Body of pancreas (tissue), 4 donors: Measurements from ENCODE around the gene DPP7. TPM values are rescaled to one million over a fixed set of nuclear protein-coding genes. Genes with fewer than 3 reads are reported as not detected.
"Not testable (repeated sequence)": the region's sequence is repeated elsewhere in the genome, so short reads cannot be mapped to it uniquely, and the experiment has no call there.

Experiments used
- ATAC-seq: fragments of 150-250 bp; one replicate; pipeline ENCODE4 v1.9.1; 2016
- DNase-seq, 4 donors: peaks; one replicate each; pipeline ENCODE4 v3.0.0-alpha.2; 2019
- H3K27ac ChIP-seq, 4 donors: fragments of 200-600 bp; sonication (generic); 1 replicate in 3 of 4; 2 replicates in 1 of 4; pipeline versions ENCODE4 v1.5.1 to v1.6.1; 2016 to 2019; ENCODE audit warnings: mild to moderate bottlenecking in 1 of 4, mixed read lengths in 1 of 4, moderate library complexity in 1 of 4
- H3K27me3 ChIP-seq, 2 donors: fragments of 200-600 bp; sonication (generic); one replicate each; pipeline ENCODE4 v1.6.0; 2016; ENCODE audit warnings: mild to moderate bottlenecking in 1 of 2
- H3K36me3 ChIP-seq, 2 donors: fragments of 200-600 bp; sonication (generic); replicated peaks in 1 of 2; 2 replicates each; pipeline ENCODE4 v1.5.1; 2016; ENCODE audit warnings: low read depth in 2 of 2; ENCODE audit not compliant: insufficient read depth in 1 of 2
- H3K4me1 ChIP-seq: fragments of 200-600 bp; sonication (generic); one replicate; pipeline ENCODE4 v1.6.0; 2016
- H3K4me3 ChIP-seq, 2 donors: fragments of 200-600 bp; sonication (generic); 1 replicate in 1 of 2; 2 replicates in 1 of 2; pipeline ENCODE4 v1.5.1; 2016 to 2019
- H3K9me3 ChIP-seq, 3 donors: fragments of 200-600 bp; sonication (generic); 1 replicate in 2 of 3; 2 replicates in 1 of 3; pipeline ENCODE4 v1.5.1; 2016
- POLR2A ChIP-seq, 3 donors: fragments of 450-650 bp; IDR thresholded peaks; one replicate each; pipeline ENCODE4 v1.6.1; 2016; ENCODE audit warnings: antibody characterized with exemption in 3 of 3, mild to moderate bottlenecking in 2 of 3
- WGBS, 2 donors: methylation state at CpG; one replicate each; pipeline ENCODE4 v1.1.5; 2017; 5-methylcytosine and 5-hydroxymethylcytosine counted together
- intact Hi-C: fragments of 100-400 bp; cut with DNase I; formaldehyde crosslinking; loops from one replicate; pipeline ENCODE4 v1.15.1; 2023
- total RNA-seq, 2 donors: library from RNA; depleted of rRNA; stranded (reverse); fragments of >200 nt; gene quantifications; one replicate each; pipeline ENCODE4 v1.1.0, GENCODE V29; 2016
- TF ChIP-seq, protein P1 (sequence below), 7 experiments: fragments of 450-650 bp in 4 of 7; fragments of 200-600 bp in 3 of 7; sonication (generic) in 3 of 7; IDR thresholded peaks; one replicate each; pipeline ENCODE4 v1.5.1; 2016 to 2019; ENCODE audit warnings: antibody characterized with exemption in 7 of 7

Gene DPP7
- total RNA-seq, 2 donors from 2014 or later: 137 to 171 TPM

DNA sequence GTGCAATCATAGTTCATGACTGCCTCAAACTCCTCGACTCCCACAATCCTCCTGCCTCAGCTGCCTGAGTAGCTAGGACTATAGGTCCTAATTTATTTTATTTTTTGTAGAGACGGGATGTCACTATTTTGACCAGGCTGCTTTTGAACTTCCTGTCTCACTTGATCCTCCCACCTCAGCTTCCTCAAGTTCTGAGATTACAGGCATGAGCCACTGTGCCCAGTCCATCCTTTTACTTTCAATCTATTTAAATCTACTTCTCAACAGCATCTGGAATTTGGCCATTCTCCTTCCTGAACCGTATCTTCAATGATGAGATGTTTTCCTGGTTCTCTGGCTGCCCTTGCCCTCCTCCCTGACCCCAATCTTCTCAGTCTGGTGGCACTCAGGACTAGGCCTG is 12.3 kb upstream of the DPP7 start:
- H3K27ac ChIP-seq: peak overlapping the region; percentile 87 to 94 (median 90)
- WGBS, 2 donors: 8 to 13% methylated on average over 3 of the region's 3 CpGs
- H3K4me3 ChIP-seq: no peak overlapping the region
- H3K36me3 ChIP-seq: no peaks in the 10 kb centered on the region
- no peak for ATAC-seq
- peaks cover 46% of the 10 kb centered on the region for H3K4me1 ChIP-seq
- TF ChIP-seq POLR2A (IDR thresholded peaks at IDR 0.05): no peak
- TF ChIP-seq, protein P1, sequence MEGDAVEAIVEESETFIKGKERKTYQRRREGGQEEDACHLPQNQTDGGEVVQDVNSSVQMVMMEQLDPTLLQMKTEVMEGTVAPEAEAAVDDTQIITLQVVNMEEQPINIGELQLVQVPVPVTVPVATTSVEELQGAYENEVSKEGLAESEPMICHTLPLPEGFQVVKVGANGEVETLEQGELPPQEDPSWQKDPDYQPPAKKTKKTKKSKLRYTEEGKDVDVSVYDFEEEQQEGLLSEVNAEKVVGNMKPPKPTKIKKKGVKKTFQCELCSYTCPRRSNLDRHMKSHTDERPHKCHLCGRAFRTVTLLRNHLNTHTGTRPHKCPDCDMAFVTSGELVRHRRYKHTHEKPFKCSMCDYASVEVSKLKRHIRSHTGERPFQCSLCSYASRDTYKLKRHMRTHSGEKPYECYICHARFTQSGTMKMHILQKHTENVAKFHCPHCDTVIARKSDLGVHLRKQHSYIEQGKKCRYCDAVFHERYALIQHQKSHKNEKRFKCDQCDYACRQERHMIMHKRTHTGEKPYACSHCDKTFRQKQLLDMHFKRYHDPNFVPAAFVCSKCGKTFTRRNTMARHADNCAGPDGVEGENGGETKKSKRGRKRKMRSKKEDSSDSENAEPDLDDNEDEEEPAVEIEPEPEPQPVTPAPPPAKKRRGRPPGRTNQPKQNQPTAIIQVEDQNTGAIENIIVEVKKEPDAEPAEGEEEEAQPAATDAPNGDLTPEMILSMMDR (IDR thresholded peaks at IDR 0.05): no peak
- no peak for DNase-seq
- intact Hi-C loops: no loop called here
- H3K27me3 ChIP-seq: no peaks in the 10 kb centered on the region
- no peaks in the 10 kb centered on the region for H3K9me3 ChIP-seq

DNA sequence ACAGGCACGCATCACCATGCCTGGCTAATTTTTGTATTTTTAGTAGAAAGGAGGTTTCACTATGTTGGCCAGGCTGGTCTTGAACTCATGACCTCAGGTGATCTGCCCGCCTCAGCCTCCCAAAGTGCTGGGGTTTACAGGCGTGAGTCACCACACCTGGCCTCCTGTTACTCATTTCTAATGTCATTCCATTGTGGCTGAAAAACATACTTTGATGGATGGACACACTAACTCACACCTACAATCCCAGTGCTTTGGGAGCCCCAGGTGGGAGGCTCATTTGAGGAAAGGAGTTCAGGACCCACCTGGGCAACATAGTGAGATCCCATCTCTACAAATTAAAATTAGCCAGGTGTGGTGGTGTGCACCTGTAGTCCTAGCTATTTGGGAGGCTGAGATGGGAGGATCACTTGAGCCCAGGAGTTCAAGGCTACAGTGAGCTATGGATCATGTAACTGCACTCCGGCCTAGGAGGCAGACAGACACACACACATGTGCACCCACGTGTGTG is 9.5 kb upstream of the DPP7 start:
- not testable (repeated sequence) for ATAC-seq

DNA sequence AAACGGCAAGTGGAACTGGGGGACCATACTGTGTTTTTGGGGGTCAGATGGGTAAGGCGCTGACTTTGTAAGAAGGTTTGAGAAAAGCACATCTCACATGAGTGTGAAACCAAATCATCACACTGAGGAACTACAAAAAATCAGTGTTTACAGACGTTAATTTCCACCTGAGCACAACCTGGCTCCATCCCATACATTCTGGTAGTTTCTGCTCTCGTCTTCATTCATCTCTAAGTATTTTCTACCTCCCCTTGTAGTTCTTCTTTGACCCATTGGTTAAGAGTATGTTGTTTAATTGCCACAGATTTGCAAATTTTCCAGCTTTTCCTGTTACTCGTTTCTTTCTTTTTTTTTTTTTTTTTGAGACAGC is 8.9 kb upstream of the DPP7 start:
- ATAC-seq (no peak), DNase-seq (no peak)
- Histone ChIP-seq H3K9me3 (no peaks in the 10 kb centered on the region), H3K27me3 (no peaks in the 10 kb centered on the region), H3K36me3 (no peaks in the 10 kb centered on the region), H3K27ac (no peak overlapping the region), H3K4me1 (peaks cover 35% of the 10 kb centered on the region), H3K4me3 (no peak overlapping the region)
- WGBS, 2 donors: 66 to 68% methylated on average over 5 of the region's 5 CpGs
- TF ChIP-seq POLR2A (IDR thresholded peaks at IDR 0.05): no peak
- TF ChIP-seq, protein P1 (IDR thresholded peaks at IDR 0.05): no peak
- intact Hi-C loops: no loop called here

More for the DNA sequence above, 9.5 kb upstream of the DPP7 start:
- peak overlapping the region in 2 of 4 donors; percentile 26 to 27 for H3K27ac ChIP-seq
- H3K36me3 ChIP-seq, DNase-seq, intact Hi-C loops, H3K27me3 ChIP-seq, H3K4me3 ChIP-seq, H3K9me3 ChIP-seq: not testable (repeated sequence)
- 84 to 85% methylated on average over 3 to 5 of the region's 5 CpGs for WGBS, 2 donors
- peaks cover 39% of the 10 kb centered on the region for H3K4me1 ChIP-seq

DNA sequence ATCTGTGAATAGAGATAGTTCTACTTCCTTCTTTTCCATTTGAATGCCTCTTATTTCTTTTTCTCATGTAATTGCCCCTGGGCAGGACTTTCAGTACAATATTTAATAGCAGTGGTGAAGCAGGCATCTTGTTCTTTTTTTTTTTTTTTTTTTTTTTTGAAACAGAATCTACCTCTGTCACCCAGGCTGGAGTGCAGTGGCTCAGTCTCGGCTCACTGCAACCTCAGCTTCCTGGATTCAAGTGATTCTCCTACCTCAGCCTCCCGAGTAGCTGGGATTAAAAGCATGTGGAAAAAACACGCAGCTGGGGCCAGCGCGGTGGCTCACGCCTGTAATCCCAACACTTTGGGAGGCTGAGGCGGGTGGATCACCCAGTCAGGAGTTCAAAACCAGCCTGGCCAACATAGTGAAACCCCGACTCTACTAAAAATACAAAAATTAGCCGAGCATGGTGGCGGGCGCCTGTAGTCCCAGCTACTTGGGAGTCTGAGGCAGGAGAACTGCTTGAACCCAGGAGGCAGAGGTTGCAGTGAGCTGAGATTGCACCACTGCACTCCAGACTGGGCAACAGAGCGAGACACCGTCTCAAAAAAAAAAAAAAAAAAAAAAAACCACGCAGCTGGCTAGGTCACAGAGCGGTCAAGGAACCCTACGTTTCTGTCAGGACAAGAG is 8.4 kb upstream of the DPP7 start:
- WGBS, 2 donors: 88% methylated on average over 16 of the region's 16 CpGs
- H3K9me3 ChIP-seq, H3K36me3 ChIP-seq, DNase-seq, ATAC-seq, H3K27ac ChIP-seq, H3K4me3 ChIP-seq, intact Hi-C loops, H3K27me3 ChIP-seq: not testable (repeated sequence)
- H3K4me1 ChIP-seq: peaks cover 29% of the 10 kb centered on the region

DNA sequence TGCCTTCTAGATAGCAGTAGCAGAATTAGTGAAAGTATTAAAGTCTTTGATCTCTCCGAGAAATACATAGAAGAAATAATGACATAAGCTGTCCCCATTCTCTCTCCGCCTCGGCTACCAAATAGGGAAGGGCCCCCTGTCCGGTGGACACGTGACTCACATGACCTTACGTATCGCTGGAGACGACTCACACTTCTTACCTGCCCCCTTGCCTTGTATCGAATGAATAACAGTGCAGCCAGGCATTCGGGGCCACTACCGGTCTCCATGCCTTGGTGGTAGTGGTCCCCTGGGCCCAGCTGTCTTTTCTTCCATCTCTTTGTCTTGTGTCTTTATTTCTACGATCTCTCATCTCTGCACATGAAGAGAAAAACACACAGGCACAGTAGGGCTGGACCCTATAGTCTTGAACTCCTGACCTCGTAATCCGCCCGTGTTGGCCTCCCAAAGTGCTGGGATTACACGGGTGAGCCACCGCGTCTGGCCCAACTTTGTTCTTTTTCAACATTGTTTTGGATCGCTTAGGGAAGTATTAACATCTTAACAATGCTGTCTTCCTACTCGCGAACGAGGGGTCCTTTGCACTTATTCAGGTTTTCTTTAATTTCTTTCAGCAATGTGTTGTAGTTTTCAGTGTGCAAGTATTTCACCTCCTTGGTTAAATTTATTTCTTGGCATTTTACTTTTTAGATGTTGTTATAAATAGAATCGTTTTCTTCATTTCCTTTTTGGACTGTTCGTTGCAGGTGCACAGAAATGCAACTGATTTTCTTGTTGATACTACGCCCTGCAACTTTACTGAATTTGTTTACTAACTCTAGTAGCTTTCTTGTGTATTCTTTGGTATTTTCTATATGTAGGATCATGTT is 7.6 kb upstream of the DPP7 start:
- H3K36me3 ChIP-seq, ATAC-seq, intact Hi-C loops, H3K4me3 ChIP-seq, H3K9me3 ChIP-seq, H3K27ac ChIP-seq, DNase-seq, H3K27me3 ChIP-seq: not testable (repeated sequence)
- peaks cover 24% of the 10 kb centered on the region for H3K4me1 ChIP-seq
- WGBS, 2 donors: 71% methylated on average over 15 of the region's 25 CpGs

DNA sequence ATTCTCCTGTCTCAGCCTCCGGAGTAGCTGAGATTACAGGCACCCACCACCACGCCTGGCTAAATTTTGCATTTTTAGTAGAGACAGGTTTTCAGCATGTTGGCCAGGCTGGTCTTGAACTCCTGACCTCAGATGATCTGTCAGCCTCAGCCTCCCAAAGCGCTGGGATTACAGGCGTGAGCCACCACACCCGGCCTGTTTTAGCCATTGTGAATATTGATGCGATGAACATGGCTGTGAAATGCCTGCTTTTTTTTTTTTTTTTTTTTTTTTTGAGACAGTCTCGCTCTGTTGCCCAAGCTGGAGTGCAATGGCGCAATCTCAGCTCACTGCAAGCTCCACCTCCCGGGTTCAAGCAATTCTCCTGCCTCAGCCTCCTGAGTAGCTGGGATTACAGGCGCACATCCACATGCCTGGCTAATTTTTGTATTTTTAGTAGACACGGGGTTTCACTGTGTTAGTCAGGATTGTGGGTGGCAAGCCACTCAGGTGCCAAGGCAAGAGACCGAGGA is 3.6 kb upstream of the DPP7 start:
- intact Hi-C loops: loop anchor here (5.0 kb wide), 1 partner anchor 114 kb away; the partner anchor contains the start of gene SLC34A3
- not testable (repeated sequence) for DNase-seq
- WGBS, 2 donors: 77 to 83% methylated on average over 12 of the region's 12 CpGs

More for the DNA sequence above, 3.6 kb upstream of the DPP7 start:
- not testable (repeated sequence) for H3K9me3 ChIP-seq, H3K4me3 ChIP-seq, ATAC-seq, H3K36me3 ChIP-seq, H3K27me3 ChIP-seq, H3K27ac ChIP-seq
- peaks cover 23% of the 10 kb centered on the region for H3K4me1 ChIP-seq
